ENCODE results near the gene LMBRD2. TPM values are rescaled to one million over a fixed set of nuclear protein-coding genes. Genes with fewer than 3 reads are reported as not detected.

The LMBRD2 gene
- total RNA-seq, 2 experiments from 2014 or later, result 12.9 to 16.9 TPM

DNA sequence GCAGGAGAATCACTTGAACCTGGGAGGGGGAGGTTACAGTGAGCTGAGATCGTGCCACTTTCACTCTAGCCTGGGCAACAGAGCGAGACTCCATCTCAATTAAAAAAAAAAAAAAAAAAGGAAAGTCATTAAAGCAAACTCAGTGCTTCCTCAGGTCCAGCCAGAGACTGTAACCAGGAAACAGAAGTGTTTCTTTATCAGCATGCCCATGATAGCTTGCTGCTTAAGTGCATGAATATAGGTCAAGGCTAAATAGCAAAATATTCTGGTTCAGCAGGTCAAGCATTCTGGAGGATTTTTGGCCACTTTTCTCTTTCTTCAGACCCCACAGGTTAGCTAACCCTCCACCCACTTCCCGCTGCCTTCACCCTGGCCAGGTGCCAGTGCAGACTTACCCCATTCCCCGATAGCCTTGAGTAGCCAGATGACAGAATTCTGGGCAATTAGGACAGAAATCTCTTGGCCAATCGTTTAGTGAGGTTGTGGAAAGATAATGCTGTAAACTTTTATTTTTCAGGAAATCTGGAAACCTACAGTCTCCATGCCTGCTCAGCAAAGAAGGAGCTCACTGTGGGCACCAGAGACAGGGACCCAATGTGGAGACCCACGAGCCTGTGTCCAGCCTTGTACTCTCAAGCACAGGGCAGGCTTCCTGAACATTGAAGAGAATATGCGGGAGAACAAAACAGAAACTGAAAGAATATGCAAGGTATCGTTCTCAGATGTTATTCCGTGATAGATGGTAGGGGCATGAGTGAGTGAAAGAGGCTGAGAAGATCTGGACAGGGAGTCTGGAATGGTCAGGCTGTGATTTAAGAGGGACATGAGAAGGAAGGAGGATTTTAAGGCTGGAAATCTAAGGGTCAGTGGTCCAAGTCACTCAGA, 80.8 kb downstream of the LMBRD2 start:
- ChIA-PET POLR2A (no interaction called here), CTCF (interaction anchor here (0.8 to 3.4 kb wide), 3 partner anchors 8 to 20 kb away, joined by 3 to 10 read pairs (median 3); no protein-coding TSS in a partner anchor)
- peaks cover 5% of the 10 kb centered on the region for H3K4me1 Mint-ChIP-seq
- no peak for DNase-seq
- H3K36me3 Mint-ChIP-seq (ENCODE audit: low read depth), result no peaks in the 10 kb centered on the region
- H3K27me3 Mint-ChIP-seq, result peaks cover 36% of the 10 kb centered on the region
- no peaks in the 10 kb centered on the region for H3K9me3 Mint-ChIP-seq
- H3K27ac Mint-ChIP-seq, result no peak overlapping the region
- H3K4me3 Mint-ChIP-seq, result no peak overlapping the region

DNA sequence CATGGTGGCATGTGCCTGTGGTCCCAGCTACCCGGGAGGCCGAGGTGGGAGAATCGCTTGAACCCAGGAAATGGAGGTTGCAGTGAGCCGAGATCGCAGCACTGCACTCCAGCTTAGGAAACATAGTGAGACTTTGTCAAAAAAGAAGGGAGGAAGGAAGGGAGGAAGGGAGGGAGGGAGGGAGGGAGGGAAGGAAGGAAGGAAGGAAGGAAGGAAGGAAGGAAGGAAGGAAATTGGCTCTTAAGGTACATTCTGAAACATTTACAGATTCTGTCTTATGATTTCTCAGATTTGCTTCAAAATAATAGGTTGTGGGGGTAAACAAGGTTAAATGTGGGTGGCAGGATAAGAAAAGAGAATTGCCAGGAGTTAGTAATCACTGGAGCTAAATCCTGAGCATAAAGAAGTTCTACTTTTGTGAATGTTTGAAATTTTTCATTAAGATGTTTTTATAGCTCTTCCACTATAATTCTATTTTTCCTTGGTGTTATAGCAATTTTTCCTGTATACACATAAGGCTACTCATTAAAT, 82.9 kb downstream of the LMBRD2 start:
- no peak overlapping the region for H3K4me3 Mint-ChIP-seq
- CTCF ChIA-PET, result interaction anchor here (3.4 kb wide), 1 partner anchor 10 kb away, joined by 10 read pairs; no protein-coding TSS in a partner anchor
- no peak for DNase-seq
- no peaks in the 10 kb centered on the region for H3K36me3 Mint-ChIP-seq (ENCODE audit: low read depth)
- H3K4me1 Mint-ChIP-seq, result peaks cover 5% of the 10 kb centered on the region
- H3K27ac Mint-ChIP-seq, result no peak overlapping the region
- peaks cover 53% of the 10 kb centered on the region for H3K27me3 Mint-ChIP-seq
- H3K9me3 Mint-ChIP-seq, result no peaks in the 10 kb centered on the region
- POLR2A ChIA-PET, result no interaction called here

DNA sequence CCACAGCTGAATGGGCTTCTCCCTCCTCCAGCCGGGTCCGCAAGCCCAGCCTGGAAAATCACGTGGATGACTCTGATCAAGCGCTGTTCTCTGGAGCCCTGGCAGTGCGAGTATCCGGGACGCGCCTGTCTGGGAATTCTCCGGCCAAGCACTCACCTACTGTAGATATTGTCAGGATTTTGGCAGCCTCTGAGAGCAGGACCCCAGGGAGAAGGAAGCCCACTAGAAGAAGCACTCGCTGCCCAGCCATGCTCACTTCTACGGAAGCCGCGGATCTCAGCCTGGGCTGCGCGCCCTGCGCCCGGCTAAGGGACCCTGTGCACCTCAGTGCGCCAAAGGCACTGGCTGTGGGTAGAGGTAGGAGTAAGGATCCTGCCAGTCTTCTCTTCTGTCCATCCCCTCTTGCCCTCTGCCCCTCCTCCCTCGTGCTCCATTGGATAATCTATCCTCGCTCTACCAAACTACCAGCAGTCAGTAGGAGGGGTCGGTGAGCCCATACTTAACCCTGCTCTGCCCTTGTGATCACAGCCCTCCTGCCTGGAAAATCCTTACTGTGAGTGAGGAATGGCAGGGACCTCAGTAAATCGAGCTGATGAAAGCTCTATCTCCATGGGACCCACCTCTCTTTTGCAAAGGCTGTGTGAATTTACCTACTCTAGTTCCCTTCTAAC, 85.0 kb downstream of the LMBRD2 start, which contains the start of gene UGT3A2:
Gene UGT3A2, minus strand, starts transcription at position 343 of the 671 bp plus-strand sequence. Its CDS starts 93 bp downstream, at position 250.
- Mint-ChIP-seq H3K4me3 (no peak within 1 kb of the TSS), H3K27ac (no peak within 1 kb of the TSS), H3K9me3 (no peaks in the 10 kb centered on the region), H3K27me3 (peaks cover 44% of the 10 kb centered on the region), H3K4me1 (peaks cover 3% of the 10 kb centered on the region), H3K36me3 (ENCODE audit: low read depth) (no peaks in the 10 kb centered on the region)
- CTCF ChIA-PET, result interaction anchor here (0.9 kb wide), 1 partner anchor 13 kb away, joined by 4 read pairs; no protein-coding TSS in a partner anchor
- no peak for DNase-seq
- POLR2A ChIA-PET, result no interaction called here

DNA sequence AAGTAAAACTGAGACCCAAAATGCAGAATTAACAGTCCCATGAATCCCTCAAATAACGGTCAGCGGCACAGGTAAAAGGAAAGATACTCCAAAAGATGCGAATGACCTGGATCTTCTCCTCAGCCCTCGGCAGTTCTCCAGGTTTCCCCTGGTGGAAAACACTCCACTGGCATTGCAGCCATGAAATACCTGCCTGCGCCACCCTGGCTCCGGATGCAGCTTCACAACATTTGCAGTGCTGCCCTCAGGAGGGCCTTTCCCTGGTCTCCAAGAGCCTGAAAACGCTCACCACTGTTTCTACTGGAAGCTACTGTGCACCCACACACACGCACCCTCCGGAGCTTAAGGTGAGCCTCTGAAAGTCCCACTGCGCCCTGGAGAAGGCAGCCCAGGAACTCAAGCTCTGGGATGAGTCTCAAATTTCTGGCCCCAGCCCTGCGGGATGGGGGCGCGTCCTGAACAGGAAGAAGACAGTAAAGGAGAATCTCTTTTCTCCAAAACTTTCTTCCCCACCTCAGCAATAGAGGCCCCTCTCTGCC, 85.6 kb downstream of the LMBRD2 start:
- ChIA-PET CTCF (no interaction called here), POLR2A (no interaction called here)
- peaks cover 42% of the 10 kb centered on the region for H3K27me3 Mint-ChIP-seq
- H3K36me3 Mint-ChIP-seq (ENCODE audit: low read depth), result no peaks in the 10 kb centered on the region
- H3K9me3 Mint-ChIP-seq, result no peaks in the 10 kb centered on the region
- DNase-seq, result no peak
- no peak overlapping the region for H3K27ac Mint-ChIP-seq
- H3K4me3 Mint-ChIP-seq, result no peak overlapping the region
- H3K4me1 Mint-ChIP-seq, result peaks cover 3% of the 10 kb centered on the region

DNA sequence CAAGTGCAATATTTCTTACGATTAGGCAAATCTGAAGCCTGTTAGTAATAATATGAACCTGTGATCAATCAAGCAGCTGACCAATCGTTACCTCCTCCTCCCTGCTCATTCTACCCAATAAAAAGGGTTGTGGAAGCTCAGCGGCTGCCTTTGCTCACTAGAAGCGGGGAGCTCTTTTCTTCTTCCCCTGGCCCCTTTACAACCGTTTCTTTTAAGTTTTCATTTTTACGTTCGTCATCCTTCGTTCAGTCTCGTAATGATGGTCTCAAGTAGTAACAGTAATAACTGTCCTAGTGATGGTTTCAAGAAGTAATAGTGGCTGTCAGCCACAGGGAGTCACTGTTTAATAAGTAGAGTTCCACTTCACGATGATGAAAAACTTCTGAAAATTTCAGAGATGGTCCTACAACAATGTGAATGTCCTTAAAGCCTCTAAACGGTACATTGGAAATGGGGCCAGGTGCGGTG, 91.2 kb downstream of the LMBRD2 start:
- no peaks in the 10 kb centered on the region for H3K36me3 Mint-ChIP-seq (ENCODE audit: low read depth)
- ChIA-PET POLR2A (no interaction called here), CTCF (no interaction called here)
- H3K4me3 Mint-ChIP-seq, result no peak overlapping the region
- H3K27ac Mint-ChIP-seq, result peak overlapping the region; percentile 3
- peaks cover 18% of the 10 kb centered on the region for H3K27me3 Mint-ChIP-seq
- no peak for DNase-seq
- peaks cover 8% of the 10 kb centered on the region for H3K4me1 Mint-ChIP-seq
- H3K9me3 Mint-ChIP-seq, result no peaks in the 10 kb centered on the region

DNA sequence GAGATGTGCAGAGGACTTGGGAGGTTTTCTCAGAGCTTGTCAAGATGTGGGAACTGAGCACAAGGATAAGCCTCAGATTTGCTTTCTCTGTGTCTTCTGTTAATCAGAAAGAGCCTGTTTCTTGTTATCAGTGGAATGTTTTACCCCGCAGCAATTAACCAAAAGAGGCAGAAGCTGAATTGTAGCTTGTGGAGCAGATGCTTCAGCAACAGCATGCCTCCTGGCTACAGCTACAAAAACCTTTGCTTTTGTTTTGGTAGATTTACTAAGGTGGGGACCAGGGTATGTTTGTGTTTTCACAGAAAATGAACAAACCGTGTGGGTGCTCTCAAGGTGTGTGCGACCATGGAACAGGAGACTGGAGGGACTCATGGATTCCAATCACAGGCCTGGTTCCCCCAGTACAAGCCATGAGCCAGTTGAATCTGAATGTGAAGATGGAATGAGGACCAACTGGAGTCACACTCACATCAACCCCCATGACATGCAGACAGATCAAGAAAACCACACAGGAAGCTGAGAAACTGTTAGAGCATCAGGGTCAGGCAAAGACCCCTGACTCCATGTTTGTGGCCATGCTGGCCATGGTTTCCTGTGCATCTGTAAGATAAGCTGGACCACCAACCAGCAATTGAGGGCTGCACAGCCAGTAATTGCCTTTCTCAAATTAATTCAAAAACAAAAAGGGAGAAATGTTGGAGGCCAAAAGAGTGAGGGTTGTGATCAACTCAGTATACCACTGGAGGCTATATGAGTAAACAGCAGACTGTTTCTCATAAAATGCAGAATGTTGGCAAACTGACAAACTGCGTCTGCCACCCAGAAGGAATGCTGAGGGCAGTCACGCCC, 91.9 kb downstream of the LMBRD2 start:
- Mint-ChIP-seq H3K36me3 (ENCODE audit: low read depth) (no peaks in the 10 kb centered on the region), H3K4me3 (no peak overlapping the region), H3K4me1 (peaks cover 8% of the 10 kb centered on the region), H3K27me3 (peaks cover 13% of the 10 kb centered on the region), H3K9me3 (no peaks in the 10 kb centered on the region), H3K27ac (no peak overlapping the region)
- POLR2A ChIA-PET, result no interaction called here
- DNase-seq, result no peak
- CTCF ChIA-PET, result no interaction called here

DNA sequence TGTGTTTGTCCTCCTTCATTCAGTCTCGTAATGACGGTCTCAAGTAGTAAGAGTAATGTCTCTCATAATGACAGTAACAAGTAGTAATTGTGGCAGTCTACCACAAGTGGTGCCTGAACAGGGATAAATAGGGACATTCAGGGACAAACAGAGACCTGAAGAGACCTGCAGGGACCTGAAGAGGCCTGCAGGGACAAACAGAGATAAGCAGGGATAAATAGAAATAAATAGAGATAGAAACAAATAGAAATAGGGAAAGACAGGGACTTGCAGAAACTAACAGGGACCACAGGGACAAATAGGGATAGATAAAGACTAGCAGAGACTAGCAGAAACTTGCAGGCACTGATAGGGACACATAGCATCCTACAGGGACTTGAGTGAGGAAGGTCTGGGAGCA, 92.9 kb downstream of the LMBRD2 start:
- CTCF ChIA-PET, result no interaction called here

DNA sequence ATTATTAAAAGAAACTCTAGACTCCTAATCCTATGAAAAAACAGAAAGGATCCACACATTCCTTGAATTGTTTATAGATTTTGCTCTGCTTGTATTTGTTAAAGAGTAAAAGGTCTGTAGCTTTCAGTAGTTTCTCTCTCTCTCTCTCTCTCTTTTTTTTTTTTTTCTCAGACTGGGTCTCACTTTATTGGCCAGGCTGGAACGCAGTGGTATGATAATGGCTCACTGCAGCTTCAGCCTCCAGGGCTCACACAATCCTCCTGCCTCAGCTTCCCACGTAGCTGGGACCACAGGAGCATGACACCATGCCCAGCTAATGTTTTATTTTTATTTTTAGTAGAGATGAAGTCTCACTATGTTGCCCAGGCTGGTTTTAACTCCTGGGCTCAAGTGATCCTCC, 94.3 kb downstream of the LMBRD2 start:
- Mint-ChIP-seq H3K4me3 (no peak overlapping the region), H3K36me3 (ENCODE audit: low read depth) (no peaks in the 10 kb centered on the region), H3K9me3 (no peaks in the 10 kb centered on the region), H3K27me3 (peaks cover 17% of the 10 kb centered on the region), H3K27ac (no peak overlapping the region), H3K4me1 (peaks cover 8% of the 10 kb centered on the region)
- no peak for DNase-seq
- POLR2A ChIA-PET, result no interaction called here
- CTCF ChIA-PET, result no interaction called here

More for the DNA sequence above, 92.9 kb downstream of the LMBRD2 start:
- Mint-ChIP-seq H3K4me3 (no peak overlapping the region), H3K27me3 (peaks cover 9% of the 10 kb centered on the region), H3K27ac (no peak overlapping the region), H3K9me3 (no peaks in the 10 kb centered on the region), H3K36me3 (ENCODE audit: low read depth) (no peaks in the 10 kb centered on the region), H3K4me1 (peaks cover 8% of the 10 kb centered on the region)
- no peak for DNase-seq
- POLR2A ChIA-PET, result no interaction called here

DNA sequence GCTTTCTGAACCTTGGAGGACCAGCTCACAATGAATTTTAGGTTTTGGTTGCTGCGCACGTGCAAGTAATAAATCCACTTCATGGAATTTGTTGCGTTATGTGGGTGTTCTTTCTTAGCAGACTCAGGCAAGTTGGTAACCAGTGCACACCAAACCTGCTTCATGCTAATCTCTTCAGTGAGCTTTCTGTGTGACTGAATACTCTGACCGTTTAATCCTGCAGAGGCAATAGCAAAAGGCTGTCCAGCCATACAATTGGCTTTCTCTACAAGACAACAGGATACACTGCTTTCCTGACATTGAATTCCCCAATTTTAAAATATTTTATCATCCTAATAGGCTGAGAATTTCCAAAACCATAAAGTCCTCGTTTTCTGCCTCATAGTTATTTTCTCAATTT, 95.3 kb downstream of the LMBRD2 start:
- no peaks in the 10 kb centered on the region for H3K9me3 Mint-ChIP-seq
- no peak overlapping the region for H3K27ac Mint-ChIP-seq
- CTCF ChIA-PET, result no interaction called here
- H3K27me3 Mint-ChIP-seq, result peaks cover 19% of the 10 kb centered on the region
- no peak overlapping the region for H3K4me3 Mint-ChIP-seq
- DNase-seq, result no peak
- peaks cover 8% of the 10 kb centered on the region for H3K4me1 Mint-ChIP-seq
- POLR2A ChIA-PET, result no interaction called here
- H3K36me3 Mint-ChIP-seq (ENCODE audit: low read depth), result no peaks in the 10 kb centered on the region

DNA sequence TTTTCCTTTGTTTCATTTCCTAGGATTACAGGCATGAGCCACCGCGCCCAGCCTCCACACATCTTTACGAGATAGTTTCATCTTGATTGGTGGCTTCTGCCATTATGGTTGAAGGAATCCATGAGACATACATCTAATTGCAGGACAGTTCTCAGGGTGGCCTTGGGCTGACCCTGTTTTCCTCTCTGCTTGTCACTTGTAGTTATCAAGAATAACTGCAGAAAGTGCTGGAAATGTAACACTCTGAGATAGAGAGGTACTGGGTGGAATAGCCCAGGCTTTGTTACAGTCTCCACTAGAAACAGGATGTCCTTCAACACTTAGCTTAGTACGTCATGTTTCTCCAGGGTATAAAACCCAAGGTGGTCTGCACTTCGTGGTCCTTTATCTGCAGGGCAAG, 95.7 kb downstream of the LMBRD2 start:
- Mint-ChIP-seq H3K27ac (no peak overlapping the region), H3K27me3 (peaks cover 20% of the 10 kb centered on the region), H3K4me1 (peaks cover 8% of the 10 kb centered on the region), H3K9me3 (no peaks in the 10 kb centered on the region), H3K4me3 (no peak overlapping the region), H3K36me3 (ENCODE audit: low read depth) (no peaks in the 10 kb centered on the region)
- no peak for DNase-seq
- ChIA-PET POLR2A (no interaction called here), CTCF (no interaction called here)

DNA sequence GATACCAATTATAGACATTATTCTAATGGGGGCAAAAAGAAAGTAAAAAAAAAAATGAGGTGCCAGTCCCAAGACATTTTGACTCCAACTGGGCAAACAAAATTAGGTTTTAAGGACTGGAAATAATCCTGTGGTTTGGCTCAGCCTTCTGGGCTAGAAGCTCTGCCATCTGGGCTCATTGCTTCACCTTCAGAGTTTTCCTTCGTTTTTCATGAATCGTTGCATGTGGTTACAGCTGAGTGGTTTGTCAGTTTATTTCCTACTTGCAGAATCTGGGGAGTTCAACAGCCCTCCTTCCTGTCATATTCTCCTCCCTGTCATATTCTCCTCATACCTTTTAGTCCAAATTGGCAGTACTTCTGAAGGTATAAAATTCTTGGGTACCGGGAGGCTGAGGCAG, 97.0 kb downstream of the LMBRD2 start:
- no peak for DNase-seq
- H3K4me1 Mint-ChIP-seq, result peaks cover under 1% of the 10 kb centered on the region
- H3K27ac Mint-ChIP-seq, result no peak overlapping the region
- H3K27me3 Mint-ChIP-seq, result peaks cover 22% of the 10 kb centered on the region
- no peaks in the 10 kb centered on the region for H3K9me3 Mint-ChIP-seq
- POLR2A ChIA-PET, result no interaction called here
- CTCF ChIA-PET, result interaction anchor here (0.6 to 0.7 kb wide), 3 partner anchors 61 to 636 kb away, joined by 3 read pairs; no protein-coding TSS in a partner anchor
- H3K4me3 Mint-ChIP-seq, result no peak overlapping the region
- no peaks in the 10 kb centered on the region for H3K36me3 Mint-ChIP-seq (ENCODE audit: low read depth)

DNA sequence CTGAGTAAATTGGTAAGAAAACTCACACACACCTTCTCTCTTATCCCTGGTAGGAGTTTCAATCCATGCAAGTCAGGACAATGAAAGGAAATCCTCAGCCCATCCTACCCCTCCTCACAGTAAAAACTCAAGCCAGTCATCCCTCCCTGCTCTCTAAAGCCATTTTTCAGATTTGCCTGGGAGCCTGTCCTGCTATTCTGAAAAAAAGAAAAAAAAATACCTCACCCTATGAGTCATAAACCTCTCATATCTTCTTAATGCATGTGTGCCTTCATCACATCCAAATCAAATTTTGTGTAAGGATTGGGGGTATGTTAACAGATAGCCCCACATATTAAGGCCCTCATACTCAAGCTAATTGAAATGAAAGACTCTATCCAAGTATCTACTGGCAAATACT, 99.1 kb downstream of the LMBRD2 start:
- Mint-ChIP-seq H3K4me1 (no peaks in the 10 kb centered on the region), H3K36me3 (ENCODE audit: low read depth) (no peaks in the 10 kb centered on the region), H3K9me3 (no peaks in the 10 kb centered on the region), H3K27me3 (peaks cover 24% of the 10 kb centered on the region), H3K27ac (no peak overlapping the region), H3K4me3 (no peak overlapping the region)
- CTCF ChIA-PET, result no interaction called here
- DNase-seq, result no peak
- POLR2A ChIA-PET, result no interaction called here

All from activated CD4-positive, alpha-beta T cell treated with anti-CD3 and anti-CD28 coated beads, Interleukin-2, amount 10 ng/mL, durations not matched to agents 7 days and 5 days (primary cell).